Activated CD4-positive, alpha-beta T cell treated with anti-CD3 and anti-CD28 coated beads, Interleukin-2, amount 50 U/mL, for 24 hours (primary cell): ENCODE data around the gene PTTG1IP.

Experiments
- DNase-seq, 2 donors: peaks; one replicate each; pipeline ENCODE4 v3.0.0-alpha.2; 2020; ENCODE audit warnings: low read depth in 1 of 2, low spot score in 1 of 2

PTTG1IP gene

GRCh38 chr21:44896561-44897286, 23.2 kb upstream of the PTTG1IP start:
- no peak for DNase-seq

- DNase-seq, result no peak
These were observed 22.4 kb upstream of the PTTG1IP start for GRCh38 chr21:44895859-44896258.

DNA sequence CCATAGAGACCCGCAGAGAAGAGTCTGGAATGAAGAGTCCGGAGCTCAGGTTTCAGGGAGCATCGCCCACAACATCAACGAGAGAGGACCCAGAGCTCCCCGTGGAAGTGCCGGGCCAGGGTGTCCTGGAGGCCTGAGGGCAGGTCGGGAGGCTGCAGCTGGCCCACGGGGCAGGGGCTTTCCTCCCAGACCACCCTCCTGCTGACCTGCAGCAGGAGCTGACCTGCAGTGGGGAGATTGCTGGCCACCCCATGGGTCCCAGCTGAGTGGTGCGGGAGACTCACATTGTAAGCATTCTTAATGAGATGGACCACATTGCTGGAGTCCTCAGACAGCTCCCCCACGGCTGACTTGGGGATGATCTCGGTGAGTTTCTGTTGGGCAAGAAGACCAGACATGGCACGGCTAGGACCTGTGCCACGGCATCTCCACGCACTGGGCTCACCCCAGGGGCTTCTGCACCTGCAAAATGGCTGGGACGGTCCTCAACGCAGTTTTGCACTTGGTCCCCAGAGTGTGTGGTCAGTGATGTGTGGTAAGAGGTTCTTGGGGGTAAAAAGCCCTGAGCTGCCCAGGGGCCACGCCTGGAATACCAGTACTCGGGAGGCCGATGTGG, 21.3 kb upstream of the PTTG1IP start:
- no peak for DNase-seq

- DNase-seq, result no peak
These were observed 20.6 kb upstream of the PTTG1IP start for GRCh38 chr21:44893948-44894656.

GRCh38 chr21:44893278-44893556, 19.7 kb upstream of the PTTG1IP start:
- no peak for DNase-seq

DNA sequence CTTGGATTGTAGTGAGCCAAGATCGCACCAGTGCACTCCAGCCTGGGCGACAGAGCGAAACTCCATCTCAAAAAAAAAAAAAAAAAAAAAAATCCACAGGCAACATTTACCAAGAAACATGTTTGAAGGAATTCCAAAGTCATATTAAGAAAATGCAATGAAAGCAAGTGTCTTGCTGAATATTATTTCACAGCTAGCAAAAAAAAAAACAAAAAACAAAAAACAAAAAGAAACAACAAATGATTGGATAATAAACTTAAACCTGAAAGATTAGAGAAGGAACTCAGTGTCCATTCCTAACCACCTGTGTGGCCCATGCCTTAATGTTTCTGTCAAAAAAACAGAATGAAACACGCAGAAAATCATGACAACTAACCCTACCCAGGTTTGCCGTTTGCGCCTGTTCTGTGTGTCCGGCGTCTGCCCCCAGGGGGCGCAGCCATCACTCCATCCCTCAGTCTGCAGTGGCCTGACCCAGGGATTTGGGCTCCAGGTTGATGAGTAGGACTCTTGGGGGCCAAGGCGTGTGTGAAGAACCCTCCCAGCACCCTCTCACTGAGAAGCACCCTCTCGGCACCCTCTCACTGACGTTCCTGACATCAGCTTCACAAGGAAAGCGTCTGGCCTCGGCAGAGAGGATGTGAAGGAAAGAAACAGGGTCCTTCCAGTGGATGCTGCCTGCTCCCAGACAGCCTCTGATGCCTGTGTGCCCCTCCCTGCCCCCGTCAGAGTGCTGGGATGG, 19.2 kb upstream of the PTTG1IP start:
- DNase-seq, result peak; percentile 63 to 64

GRCh38 chr21:44892095-44892494, 18.6 kb upstream of the PTTG1IP start:
- no peak for DNase-seq

DNA sequence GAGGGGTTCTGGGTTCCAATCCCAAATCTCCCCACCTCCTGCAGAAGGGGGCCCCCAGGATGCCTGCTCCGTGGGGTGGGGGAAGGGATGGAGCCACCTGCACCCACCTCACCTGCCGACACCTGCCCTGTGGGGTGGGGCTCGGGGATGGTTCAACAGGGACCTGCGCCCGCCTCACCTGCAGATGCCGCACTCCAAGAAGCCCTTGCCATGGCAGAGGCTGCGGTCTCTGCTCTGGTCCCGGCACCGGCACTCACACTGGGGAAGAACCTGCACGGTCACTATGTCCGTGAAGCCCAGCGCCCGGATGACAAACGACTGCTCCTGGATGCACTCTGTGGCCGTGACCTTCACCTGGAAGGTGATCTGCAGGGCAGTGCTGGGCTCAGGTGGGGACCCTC, 18.1 kb upstream of the PTTG1IP start:
- no peak for DNase-seq

DNA sequence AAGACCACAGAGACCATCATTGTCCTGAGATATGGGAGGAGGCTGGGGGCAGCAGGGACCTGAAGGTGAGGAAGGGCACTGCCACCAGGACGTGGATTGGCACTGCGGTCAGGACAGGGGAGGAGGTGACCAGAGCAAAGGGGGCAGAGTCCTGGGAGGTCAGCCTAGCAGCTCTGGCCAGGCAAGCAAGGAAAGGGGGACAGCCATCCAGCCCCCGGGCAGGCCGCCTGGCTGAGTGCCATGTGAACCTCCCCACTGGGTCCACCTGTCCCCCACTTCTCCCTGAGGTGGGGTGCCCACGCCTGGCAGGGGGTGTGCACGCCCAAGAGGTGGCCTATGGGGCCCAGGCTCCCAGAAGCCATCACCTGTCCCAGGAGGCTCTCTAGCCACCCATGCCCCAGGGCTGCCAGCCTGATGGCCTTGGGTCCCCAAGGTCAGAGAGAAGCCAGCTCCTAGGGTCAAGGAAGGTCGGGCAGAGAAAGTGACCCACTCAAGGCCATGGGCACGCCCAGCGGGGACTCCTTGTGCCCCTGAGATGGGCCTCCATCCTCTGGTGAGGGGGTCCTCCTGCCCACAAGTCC, 17.6 kb upstream of the PTTG1IP start:
- no peak for DNase-seq

- DNase-seq, result no peak
These were observed 16.9 kb upstream of the PTTG1IP start for GRCh38 chr21:44890338-44890931.

GRCh38 chr21:44889625-44890337, 16.3 kb upstream of the PTTG1IP start:
- DNase-seq, result no peak

GRCh38 chr21:44888581-44889550, 15.4 kb upstream of the PTTG1IP start:
- DNase-seq, result no peak

DNA sequence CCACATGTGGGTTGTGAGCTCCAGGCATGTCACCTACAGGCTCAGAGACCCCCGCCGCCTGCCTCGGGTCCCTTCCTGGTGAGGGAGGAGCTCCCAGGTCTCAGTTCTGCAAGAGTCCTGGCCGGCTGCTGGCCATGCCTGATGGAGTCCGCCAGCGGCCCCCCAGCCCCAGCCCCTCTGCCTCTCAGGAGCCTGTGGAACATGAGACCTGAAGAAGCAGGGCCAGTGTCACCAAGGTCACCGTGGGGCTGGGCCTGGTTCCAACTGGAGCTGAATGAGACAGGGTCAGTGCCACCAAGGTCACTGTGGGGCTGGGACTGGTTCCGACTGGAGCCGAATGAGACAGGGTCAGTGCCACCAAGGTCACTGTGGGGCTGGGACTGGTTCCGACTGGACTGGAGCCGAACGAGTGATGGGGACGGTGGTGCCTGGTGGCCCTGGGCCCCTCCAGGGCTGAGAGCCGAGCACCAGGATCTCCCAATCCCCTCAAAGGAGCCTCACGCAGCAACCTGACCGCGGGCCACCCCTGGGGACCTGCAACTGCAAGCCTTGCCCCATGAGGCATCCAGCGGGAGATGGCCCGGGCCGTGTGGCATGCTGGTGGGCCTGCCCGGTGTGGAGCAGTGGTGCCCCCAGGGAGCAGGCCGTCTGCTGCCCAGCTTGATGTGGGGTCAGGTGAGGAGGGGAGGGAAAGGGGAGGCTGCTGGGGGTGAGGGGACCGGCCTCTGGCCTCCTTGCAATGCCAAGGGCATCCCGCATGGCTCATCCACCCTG, 14.5 kb upstream of the PTTG1IP start:
- no peak for DNase-seq

DNA sequence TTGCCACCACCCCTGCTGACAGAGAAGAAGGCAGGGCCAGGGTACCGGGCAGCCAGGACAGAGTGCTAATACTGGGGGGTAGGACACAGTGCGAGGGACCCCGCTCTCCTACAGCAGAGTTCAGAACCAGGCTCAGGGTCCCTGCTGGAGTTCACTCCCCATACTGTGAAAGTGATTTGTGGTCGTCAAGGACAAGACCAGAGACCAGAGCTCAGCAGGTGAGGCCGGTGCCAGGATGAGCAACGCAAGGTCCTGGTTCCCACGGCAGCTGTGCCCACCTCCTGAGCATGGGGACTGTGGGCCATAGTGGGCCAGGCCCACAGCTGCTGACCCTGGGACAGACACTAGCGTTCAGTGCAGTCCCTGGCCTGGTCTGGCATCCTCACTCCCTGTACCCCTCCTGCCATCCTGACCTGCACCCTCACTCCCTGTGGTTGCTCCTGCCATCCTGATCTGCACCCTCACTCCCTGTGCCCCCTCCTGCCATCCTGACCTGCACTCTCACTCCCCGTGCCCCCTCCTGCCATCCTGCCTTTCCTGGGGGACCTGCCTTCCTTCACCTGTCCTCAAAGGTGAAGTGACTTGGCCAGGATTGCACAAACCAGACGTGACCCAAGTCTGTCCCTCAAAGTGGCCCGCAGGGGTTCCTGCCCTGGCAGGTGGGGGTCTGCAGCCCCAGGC, 13.8 kb upstream of the PTTG1IP start:
- DNase-seq, result no peak

DNA sequence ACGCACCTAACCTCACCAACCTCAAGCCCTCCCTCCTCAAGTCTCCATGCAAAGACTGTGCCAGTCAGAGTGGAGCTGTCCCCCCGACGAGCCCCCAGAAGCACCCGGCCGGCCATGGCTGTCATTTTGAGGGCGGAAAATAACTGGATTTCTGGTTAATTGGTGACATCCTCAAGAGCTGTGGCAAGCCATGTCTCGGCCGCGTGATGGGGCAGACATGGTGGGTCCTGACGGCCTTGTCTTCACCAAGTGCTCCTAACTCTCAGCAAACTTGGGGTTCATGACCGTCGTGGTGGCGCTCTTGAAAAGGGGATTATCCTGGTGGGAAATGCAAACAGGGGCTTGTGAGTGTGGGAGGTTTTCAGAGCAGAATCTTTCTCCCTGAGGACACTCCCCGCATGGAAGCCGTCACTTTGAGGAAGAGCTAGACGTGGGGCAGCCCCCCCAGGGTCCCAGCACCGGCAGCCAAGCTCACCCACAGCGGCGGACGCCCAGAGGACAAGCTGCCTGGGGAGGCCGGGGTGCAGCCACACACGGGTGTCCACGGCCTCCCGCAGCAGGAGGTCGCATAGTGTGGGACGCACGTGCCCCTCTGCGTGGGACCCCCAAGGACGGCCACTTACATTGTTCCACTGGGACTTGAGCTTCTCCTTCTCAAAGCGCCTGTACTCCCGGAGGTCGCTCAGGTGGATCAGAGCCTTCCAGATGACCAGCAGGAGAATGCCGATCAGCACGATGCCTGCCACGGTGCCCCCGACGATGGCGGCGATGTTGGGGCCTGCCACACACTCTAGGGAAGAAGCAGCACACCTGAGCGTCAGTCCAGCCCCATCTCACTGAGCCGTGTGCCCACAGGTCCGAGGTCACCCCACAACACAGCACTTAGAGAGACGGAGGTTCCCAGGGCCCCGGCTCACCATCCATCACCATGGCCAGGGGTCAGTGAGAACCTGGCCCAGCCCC, 12.9 kb upstream of the PTTG1IP start:
- DNase-seq, result no peak

- DNase-seq, result no peak
These were observed 12.1 kb upstream of the PTTG1IP start for GRCh38 chr21:44885615-44886014.

- DNase-seq, result no peak
These were observed 10.6 kb upstream of the PTTG1IP start for GRCh38 chr21:44884097-44884496.
